ENCODE data around the gene PLXNB1. TPM values are rescaled to one million over a fixed set of nuclear protein-coding genes. Genes with fewer than 3 reads are reported as not detected.

Gene PLXNB1
- total and polyA plus RNA-seq, 2 of the 13 experiments (the other 11 are each of a cell fraction or from before 2014, with no cell fraction given) = 86.0 to 143 TPM

DNA sequence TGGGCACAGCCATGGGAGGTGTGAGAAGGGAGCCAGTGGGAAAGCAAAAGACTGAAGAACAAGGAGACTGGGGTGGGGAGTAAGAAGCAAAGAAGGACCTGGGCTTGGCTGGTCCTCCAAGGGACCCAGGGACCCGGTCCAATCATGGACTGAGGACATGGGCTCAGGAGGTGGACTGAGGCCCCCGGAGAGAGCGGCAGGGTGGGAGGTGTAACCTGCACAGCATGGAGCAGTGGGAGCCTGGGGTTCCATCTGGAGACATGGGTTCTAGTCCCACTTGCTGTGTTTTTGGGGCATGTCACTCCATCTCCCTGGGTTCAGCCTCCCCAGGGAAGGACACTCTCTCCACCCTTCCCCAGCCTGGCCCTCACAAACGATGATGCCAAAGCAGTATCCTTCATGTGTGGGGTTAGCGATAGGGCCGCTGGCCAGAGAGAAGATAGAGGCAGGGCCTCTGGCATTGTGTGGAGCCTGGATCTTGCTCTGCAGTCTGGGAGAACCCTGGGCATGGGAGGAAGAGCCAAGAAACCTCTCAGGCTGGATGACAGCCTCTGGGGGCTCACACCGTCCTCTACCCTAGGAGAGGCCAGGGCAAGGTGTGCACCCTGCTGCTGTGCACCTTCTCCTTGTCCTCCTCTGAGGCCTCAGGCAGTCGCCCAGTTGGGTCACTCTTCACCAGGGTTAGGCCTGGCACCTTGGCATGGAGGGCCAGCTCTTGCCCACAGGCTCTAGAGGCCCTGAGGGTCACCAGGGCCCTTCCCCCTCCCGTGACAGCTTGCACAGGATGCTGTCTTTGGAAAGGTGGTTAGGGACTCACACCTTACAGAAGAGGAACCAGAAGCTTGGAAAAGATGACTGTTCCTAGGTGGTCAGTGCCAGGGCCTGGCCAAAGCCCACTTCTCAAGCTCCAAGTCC, 31.9 kb downstream of the PLXNB1 start (continued):
- TF ChIP-seq KAT2B (IDR thresholded peaks at IDR 0.05; ENCODE audit: borderline replicate concordance, low read depth, low read length) (no peak), ZNF431 (CRISPR knock-in tag; IDR thresholded peaks at IDR 0.05; ENCODE audit: borderline replicate concordance, low read depth) (no peak), IRF2 (CRISPR knock-in tag; IDR thresholded peaks at IDR 0.05) (no peak), MIER2 (CRISPR knock-in tag; IDR thresholded peaks at IDR 0.05) (no peak), HNRNPLL (IDR thresholded peaks at IDR 0.05; ENCODE audit: low read depth, low read length, poor library complexity, severe bottlenecking) (no peak), RFX3 (CRISPR knock-in tag; IDR thresholded peaks at IDR 0.05) (no peak), AGO2 (optimal IDR thresholded peaks at IDR 0.05; ENCODE audit: low read depth, low read length) (peak; percentile 92), ZNF468 (CRISPR knock-in tag; IDR thresholded peaks at IDR 0.05) (no peak), TBX2 (CRISPR knock-in tag; IDR thresholded peaks at IDR 0.05; ENCODE audit: borderline replicate concordance) (no peak), NFATC3 (CRISPR knock-in tag; IDR thresholded peaks at IDR 0.05) (no peak), RORA (CRISPR knock-in tag; IDR thresholded peaks at IDR 0.05) (no peak), RBAK (CRISPR knock-in tag; IDR thresholded peaks at IDR 0.05) (no peak), KLF9 (CRISPR knock-in tag; IDR thresholded peaks at IDR 0.05; ENCODE audit: low read depth) (no peak)
- TF ChIP-seq, protein P1, sequence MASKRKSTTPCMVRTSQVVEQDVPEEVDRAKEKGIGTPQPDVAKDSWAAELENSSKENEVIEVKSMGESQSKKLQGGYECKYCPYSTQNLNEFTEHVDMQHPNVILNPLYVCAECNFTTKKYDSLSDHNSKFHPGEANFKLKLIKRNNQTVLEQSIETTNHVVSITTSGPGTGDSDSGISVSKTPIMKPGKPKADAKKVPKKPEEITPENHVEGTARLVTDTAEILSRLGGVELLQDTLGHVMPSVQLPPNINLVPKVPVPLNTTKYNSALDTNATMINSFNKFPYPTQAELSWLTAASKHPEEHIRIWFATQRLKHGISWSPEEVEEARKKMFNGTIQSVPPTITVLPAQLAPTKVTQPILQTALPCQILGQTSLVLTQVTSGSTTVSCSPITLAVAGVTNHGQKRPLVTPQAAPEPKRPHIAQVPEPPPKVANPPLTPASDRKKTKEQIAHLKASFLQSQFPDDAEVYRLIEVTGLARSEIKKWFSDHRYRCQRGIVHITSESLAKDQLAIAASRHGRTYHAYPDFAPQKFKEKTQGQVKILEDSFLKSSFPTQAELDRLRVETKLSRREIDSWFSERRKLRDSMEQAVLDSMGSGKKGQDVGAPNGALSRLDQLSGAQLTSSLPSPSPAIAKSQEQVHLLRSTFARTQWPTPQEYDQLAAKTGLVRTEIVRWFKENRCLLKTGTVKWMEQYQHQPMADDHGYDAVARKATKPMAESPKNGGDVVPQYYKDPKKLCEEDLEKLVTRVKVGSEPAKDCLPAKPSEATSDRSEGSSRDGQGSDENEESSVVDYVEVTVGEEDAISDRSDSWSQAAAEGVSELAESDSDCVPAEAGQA (IDR thresholded peaks at IDR 0.05; ENCODE audit: low read depth) = no peak
- TF ChIP-seq, protein P1 (CRISPR knock-in tag; IDR thresholded peaks at IDR 0.05; ENCODE audit: borderline replicate concordance) = no peak
- TF ChIP-seq, protein P2, sequence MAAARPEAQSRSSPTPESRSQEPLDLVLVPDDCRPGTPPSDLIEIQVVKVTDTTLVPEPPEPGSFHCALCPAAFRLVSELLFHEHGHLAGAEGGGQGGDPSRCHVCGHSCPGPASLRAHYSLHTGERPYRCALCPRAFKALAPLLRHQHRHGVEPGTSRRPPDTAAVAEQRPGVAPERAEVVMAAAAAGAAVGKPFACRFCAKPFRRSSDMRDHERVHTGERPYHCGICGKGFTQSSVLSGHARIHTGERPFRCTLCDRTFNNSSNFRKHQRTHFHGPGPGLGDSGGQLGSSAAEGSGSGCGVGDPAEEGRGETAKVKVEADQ (CRISPR knock-in tag; IDR thresholded peaks at IDR 0.05; ENCODE audit: borderline replicate concordance) = no peak
- TF ChIP-seq, protein P3, sequence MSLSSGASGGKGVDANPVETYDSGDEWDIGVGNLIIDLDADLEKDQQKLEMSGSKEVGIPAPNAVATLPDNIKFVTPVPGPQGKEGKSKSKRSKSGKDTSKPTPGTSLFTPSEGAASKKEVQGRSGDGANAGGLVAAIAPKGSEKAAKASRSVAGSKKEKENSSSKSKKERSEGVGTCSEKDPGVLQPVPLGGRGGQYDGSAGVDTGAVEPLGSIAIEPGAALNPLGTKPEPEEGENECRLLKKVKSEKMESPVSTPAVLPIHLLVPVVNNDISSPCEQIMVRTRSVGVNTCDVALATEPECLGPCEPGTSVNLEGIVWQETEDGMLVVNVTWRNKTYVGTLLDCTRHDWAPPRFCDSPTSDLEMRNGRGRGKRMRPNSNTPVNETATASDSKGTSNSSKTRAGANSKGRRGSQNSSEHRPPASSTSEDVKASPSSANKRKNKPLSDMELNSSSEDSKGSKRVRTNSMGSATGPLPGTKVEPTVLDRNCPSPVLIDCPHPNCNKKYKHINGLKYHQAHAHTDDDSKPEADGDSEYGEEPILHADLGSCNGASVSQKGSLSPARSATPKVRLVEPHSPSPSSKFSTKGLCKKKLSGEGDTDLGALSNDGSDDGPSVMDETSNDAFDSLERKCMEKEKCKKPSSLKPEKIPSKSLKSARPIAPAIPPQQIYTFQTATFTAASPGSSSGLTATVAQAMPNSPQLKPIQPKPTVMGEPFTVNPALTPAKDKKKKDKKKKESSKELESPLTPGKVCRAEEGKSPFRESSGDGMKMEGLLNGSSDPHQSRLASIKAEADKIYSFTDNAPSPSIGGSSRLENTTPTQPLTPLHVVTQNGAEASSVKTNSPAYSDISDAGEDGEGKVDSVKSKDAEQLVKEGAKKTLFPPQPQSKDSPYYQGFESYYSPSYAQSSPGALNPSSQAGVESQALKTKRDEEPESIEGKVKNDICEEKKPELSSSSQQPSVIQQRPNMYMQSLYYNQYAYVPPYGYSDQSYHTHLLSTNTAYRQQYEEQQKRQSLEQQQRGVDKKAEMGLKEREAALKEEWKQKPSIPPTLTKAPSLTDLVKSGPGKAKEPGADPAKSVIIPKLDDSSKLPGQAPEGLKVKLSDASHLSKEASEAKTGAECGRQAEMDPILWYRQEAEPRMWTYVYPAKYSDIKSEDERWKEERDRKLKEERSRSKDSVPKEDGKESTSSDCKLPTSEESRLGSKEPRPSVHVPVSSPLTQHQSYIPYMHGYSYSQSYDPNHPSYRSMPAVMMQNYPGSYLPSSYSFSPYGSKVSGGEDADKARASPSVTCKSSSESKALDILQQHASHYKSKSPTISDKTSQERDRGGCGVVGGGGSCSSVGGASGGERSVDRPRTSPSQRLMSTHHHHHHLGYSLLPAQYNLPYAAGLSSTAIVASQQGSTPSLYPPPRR (CRISPR knock-in tag; IDR thresholded peaks at IDR 0.05; ENCODE audit: borderline replicate concordance) = no peak

Measured in HepG2 (cell line).